ENCODE results near the gene FBXW11. TPM values are rescaled to one million over a fixed set of nuclear protein-coding genes. Genes with fewer than 3 reads are reported as not detected.

Gene FBXW11
- total and polyA plus RNA-seq, 8 donors = 47.6 to 56.9 (median 54.4) TPM

GRCh38 chr5:172052450-172053236, 46.2 kb upstream of the FBXW11 start:
- ATAC-seq (peak; percentile 72), DNase-seq (peak in 1 of 4 donors; percentile 49)
- H3K9me3 ChIP-seq = no peaks in the 10 kb centered on the region
- peaks cover 0 to 4% of the 10 kb centered on the region in 2 donors for H3K4me1 ChIP-seq
- H3K4me3 ChIP-seq = no peak overlapping the region
- H3K27me3 ChIP-seq = no peaks in the 10 kb centered on the region
- TF ChIP-seq CTCF (IDR thresholded peaks at IDR 0.05) = no peak
- peaks cover 0 to 96% of the 10 kb centered on the region in 2 donors for H3K36me3 ChIP-seq
- no peak overlapping the region for H3K27ac ChIP-seq
- intact Hi-C loops (cut with DNase I) = no loop called here

- Histone ChIP-seq H3K4me3 (no peak overlapping the region), H3K27me3 (no peaks in the 10 kb centered on the region), H3K27ac (no peak overlapping the region), H3K36me3 (peaks cover 0 to 96% of the 10 kb centered on the region in 2 donors), H3K4me1 (peaks cover 0 to 8% of the 10 kb centered on the region in 2 donors), H3K9me3 (no peaks in the 10 kb centered on the region)
- no peak for DNase-seq
- intact Hi-C loops (cut with DNase I) = no loop called here
- no peak for TF ChIP-seq CTCF (IDR thresholded peaks at IDR 0.05)
- ATAC-seq = no peak
Measured at GRCh38 chr5:172051643-172052339, 45.4 kb upstream of the FBXW11 start.

- H3K4me1 ChIP-seq = peaks cover 0 to 8% of the 10 kb centered on the region in 2 donors
- DNase-seq (no peak), ATAC-seq (no peak)
- no peaks in the 10 kb centered on the region for H3K9me3 ChIP-seq
- intact Hi-C loops (cut with DNase I) = no loop called here
- H3K4me3 ChIP-seq = no peak overlapping the region
- no peaks in the 10 kb centered on the region for H3K27me3 ChIP-seq
- peaks cover 0 to 96% of the 10 kb centered on the region in 2 donors for H3K36me3 ChIP-seq
- H3K27ac ChIP-seq = no peak overlapping the region
- no peak for TF ChIP-seq CTCF (IDR thresholded peaks at IDR 0.05)
Measured at GRCh38 chr5:172050080-172050479, 43.6 kb upstream of the FBXW11 start.

- no peaks in the 10 kb centered on the region for H3K27me3 ChIP-seq
- no peak for ATAC-seq
- no peak overlapping the region for H3K4me3 ChIP-seq
- no peak for DNase-seq
- no peak overlapping the region for H3K27ac ChIP-seq
- TF ChIP-seq CTCF (IDR thresholded peaks at IDR 0.05) = no peak
- H3K36me3 ChIP-seq = peaks cover 0 to 96% of the 10 kb centered on the region in 2 donors
- intact Hi-C loops (cut with DNase I) = loop anchor here in 1 of 2 donors (10.0 kb wide), 1 partner anchor 135 kb away; no protein-coding TSS in a partner anchor
- peaks cover 0 to 8% of the 10 kb centered on the region in 2 donors for H3K4me1 ChIP-seq
- no peaks in the 10 kb centered on the region for H3K9me3 ChIP-seq
Measured at GRCh38 chr5:172049226-172049796, 42.9 kb upstream of the FBXW11 start.

Data from left lung (tissue), 10 donors.